Measurements from ENCODE around the gene PTPRA. TPM values are rescaled to one million over a fixed set of nuclear protein-coding genes. Genes with fewer than 3 reads are reported as not detected.

PTPRA gene
- total and polyA plus RNA-seq, 12 donors = 16.3 to 94.7 (median 46.3) TPM

DNA sequence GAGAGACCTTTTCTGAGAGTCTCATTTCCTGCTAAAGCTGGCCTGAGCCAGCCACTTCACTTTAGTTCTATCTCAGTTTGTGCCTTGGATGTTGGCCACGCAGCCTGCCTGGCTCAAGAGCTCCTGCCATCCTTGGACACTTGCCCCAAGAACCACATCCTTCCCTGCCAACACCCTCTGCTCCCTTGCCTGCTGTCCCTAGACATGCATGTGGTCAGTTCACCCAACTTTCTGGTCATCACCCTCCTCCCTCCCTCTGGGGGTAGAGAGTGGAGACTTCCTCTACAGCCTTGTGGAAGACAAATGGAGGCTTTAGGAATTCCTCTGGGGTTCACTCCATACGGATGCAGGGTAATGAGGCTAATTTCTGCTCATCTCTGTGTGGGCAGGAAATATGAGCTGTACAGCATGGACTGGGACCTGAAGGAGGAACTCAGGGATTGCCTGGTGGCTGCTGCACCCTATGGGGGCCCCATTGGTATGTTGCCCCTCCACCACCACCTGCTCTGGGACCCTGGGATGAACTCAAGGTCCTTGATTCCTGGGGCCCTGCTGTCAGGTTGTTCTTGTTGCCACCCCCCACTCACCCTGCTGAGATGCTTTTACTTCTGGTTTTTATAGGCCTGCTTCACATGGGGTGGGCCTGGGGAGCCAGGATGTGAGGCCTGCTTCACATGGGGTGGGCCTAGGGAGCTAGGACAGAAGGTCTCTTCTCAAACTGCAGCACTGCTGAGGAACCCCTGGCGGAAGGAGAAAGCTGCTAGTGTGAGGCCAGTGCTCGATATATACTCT is 13.8 kb upstream of the PTPRA start:
- TF ChIP-seq POLR2A (IDR thresholded peaks at IDR 0.05) = no peak
- TF ChIP-seq, protein P1, sequence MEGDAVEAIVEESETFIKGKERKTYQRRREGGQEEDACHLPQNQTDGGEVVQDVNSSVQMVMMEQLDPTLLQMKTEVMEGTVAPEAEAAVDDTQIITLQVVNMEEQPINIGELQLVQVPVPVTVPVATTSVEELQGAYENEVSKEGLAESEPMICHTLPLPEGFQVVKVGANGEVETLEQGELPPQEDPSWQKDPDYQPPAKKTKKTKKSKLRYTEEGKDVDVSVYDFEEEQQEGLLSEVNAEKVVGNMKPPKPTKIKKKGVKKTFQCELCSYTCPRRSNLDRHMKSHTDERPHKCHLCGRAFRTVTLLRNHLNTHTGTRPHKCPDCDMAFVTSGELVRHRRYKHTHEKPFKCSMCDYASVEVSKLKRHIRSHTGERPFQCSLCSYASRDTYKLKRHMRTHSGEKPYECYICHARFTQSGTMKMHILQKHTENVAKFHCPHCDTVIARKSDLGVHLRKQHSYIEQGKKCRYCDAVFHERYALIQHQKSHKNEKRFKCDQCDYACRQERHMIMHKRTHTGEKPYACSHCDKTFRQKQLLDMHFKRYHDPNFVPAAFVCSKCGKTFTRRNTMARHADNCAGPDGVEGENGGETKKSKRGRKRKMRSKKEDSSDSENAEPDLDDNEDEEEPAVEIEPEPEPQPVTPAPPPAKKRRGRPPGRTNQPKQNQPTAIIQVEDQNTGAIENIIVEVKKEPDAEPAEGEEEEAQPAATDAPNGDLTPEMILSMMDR (IDR thresholded peaks at IDR 0.05) = no peak
- DNase-seq = no peak
- H3K4me3 ChIP-seq = no peak overlapping the region
- peaks cover 0 to 31% of the 10 kb centered on the region in 2 donors for H3K36me3 ChIP-seq (replicated peaks in 1 of 2)
- H3K4me1 ChIP-seq (replicated peaks in 1 of 2) = no peaks in the 10 kb centered on the region
- no peaks in the 10 kb centered on the region for H3K27me3 ChIP-seq
- intact Hi-C loops (cut with DNase I) = loop anchor here in 1 of 2 donors (10.0 kb wide), 1 partner anchor 135 kb away; no protein-coding TSS in a partner anchor
- H3K9me3 ChIP-seq (replicated peaks in 1 of 3) = no peaks in the 10 kb centered on the region
- whole genome bisulfite sequencing, 4 donors = 85 to 96% (median 93%) methylated on average over 4 of the region's 4 CpGs
- H3K27ac ChIP-seq = no peak overlapping the region

DNA sequence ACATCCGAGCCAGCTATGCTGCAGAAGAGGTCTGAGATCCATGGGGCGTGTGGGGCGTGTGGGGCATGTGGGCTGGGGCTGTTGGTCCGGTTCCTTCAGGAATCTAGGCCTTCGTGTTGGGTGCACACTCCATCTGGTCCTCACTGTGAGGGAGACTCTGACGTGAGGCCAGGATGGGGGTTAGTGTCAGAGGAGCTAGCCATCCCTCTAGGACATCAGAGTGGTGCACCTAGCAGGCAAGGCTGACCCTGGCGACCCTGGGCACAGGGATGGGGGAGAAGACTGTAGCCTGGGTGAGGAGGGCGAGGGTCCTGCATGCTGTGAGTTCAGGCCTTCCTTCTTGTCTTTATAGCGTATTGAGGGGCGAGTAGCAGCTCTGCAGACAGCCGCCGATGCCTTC is 8.7 kb upstream of the PTPRA start:
- H3K27me3 ChIP-seq = no peaks in the 10 kb centered on the region
- intact Hi-C loops (cut with DNase I) = loop anchor here in 1 of 2 donors (10.0 kb wide), 1 partner anchor 130 kb away; no protein-coding TSS in a partner anchor
- no peak overlapping the region for H3K27ac ChIP-seq
- no peak for DNase-seq
- H3K9me3 ChIP-seq (replicated peaks in 1 of 3) = no peaks in the 10 kb centered on the region
- TF ChIP-seq, protein P1 (IDR thresholded peaks at IDR 0.05) = no peak
- TF ChIP-seq POLR2A (IDR thresholded peaks at IDR 0.05) = no peak
- H3K4me3 ChIP-seq = no peak overlapping the region
- H3K36me3 ChIP-seq (replicated peaks in 1 of 2) = peaks cover 0 to 55% of the 10 kb centered on the region in 2 donors
- WGBS, 4 donors = 93 to 98% (median 97%) methylated on average over 12 of the region's 12 CpGs
- H3K4me1 ChIP-seq (replicated peaks in 1 of 2) = no peaks in the 10 kb centered on the region

DNA sequence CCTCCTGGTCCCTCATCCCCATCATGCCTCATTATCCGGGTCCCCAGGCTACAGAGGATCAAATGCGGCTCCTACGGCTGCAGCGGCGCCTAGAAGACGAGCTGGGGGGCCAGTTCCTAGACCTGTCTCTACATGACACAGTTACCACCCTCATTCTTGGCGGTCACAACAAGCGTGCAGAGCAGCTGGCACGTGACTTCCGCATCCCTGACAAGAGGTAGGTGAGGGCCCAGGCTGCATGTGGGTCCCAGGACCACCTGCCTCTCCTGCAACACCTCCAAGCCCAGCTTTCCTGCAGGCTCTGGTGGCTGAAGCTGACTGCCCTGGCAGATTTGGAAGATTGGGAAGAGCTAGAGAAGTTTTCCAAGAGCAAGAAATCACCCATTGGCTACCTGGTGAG is 8.2 kb upstream of the PTPRA start:
- no peak overlapping the region for H3K4me3 ChIP-seq
- H3K27ac ChIP-seq = no peak overlapping the region
- H3K27me3 ChIP-seq = no peaks in the 10 kb centered on the region
- H3K4me1 ChIP-seq (replicated peaks in 1 of 2) = no peaks in the 10 kb centered on the region
- H3K36me3 ChIP-seq (replicated peaks in 1 of 2) = peaks cover 0 to 55% of the 10 kb centered on the region in 2 donors
- intact Hi-C loops (cut with DNase I) = loop anchor here in 1 of 2 donors (10.0 kb wide), 1 partner anchor 130 kb away; no protein-coding TSS in a partner anchor
- no peak for TF ChIP-seq POLR2A (IDR thresholded peaks at IDR 0.05)
- TF ChIP-seq, protein P1 (IDR thresholded peaks at IDR 0.05) = no peak
- DNase-seq = no peak
- H3K9me3 ChIP-seq (replicated peaks in 1 of 3) = no peaks in the 10 kb centered on the region
- WGBS, 4 donors = 93 to 97% (median 95%) methylated on average over 10 of the region's 10 CpGs

DNA sequence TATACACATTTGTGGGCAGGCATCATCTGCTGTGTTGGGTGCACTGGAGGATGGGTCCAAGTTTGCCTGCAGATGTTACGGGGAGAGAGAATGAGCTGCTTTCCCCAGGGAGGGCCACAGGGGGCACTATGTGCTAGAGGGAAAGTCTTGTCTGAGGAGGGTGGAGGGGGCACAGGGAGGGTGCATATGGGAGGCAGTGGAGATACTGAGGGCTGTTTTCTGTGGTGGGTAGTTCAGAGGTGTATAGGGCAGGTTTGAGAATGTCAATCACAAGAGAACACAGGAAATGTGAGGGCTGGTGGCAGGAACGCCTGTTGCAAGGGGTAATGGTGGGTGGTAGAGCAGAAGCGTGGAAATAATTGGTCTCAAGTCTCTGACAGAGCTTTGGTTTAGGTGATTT is 7.7 kb upstream of the PTPRA start:
- H3K4me3 ChIP-seq = no peak overlapping the region
- TF ChIP-seq, protein P1 (IDR thresholded peaks at IDR 0.05) = no peak
- no peak for TF ChIP-seq POLR2A (IDR thresholded peaks at IDR 0.05)
- peaks cover 0 to 52% of the 10 kb centered on the region in 2 donors for H3K36me3 ChIP-seq (replicated peaks in 1 of 2)
- intact Hi-C loops (cut with DNase I) = loop anchor here in 1 of 2 donors (10.0 kb wide), 1 partner anchor 129 kb away; no protein-coding TSS in a partner anchor
- H3K27me3 ChIP-seq = no peaks in the 10 kb centered on the region
- 90 to 97% (median 93%) methylated on average over 3 of the region's 3 CpGs for WGBS, 4 donors
- H3K27ac ChIP-seq = no peak overlapping the region
- DNase-seq = no peak
- H3K9me3 ChIP-seq (replicated peaks in 1 of 3) = no peaks in the 10 kb centered on the region
- H3K4me1 ChIP-seq (replicated peaks in 1 of 2) = peaks cover 0 to 5% of the 10 kb centered on the region in 2 donors

All from adrenal gland (tissue), 12 donors.